ENCODE data around the gene CDH3.
A peak's percentile ranks its signal among the peaks of the same experiment; 100 is the strongest.

Gene CDH3

GRCh38 chr16:68737730-68738629 is 92.9 kb downstream of the CDH3 start:
- TF ChIP-seq, protein P1, sequence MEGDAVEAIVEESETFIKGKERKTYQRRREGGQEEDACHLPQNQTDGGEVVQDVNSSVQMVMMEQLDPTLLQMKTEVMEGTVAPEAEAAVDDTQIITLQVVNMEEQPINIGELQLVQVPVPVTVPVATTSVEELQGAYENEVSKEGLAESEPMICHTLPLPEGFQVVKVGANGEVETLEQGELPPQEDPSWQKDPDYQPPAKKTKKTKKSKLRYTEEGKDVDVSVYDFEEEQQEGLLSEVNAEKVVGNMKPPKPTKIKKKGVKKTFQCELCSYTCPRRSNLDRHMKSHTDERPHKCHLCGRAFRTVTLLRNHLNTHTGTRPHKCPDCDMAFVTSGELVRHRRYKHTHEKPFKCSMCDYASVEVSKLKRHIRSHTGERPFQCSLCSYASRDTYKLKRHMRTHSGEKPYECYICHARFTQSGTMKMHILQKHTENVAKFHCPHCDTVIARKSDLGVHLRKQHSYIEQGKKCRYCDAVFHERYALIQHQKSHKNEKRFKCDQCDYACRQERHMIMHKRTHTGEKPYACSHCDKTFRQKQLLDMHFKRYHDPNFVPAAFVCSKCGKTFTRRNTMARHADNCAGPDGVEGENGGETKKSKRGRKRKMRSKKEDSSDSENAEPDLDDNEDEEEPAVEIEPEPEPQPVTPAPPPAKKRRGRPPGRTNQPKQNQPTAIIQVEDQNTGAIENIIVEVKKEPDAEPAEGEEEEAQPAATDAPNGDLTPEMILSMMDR (IDR thresholded peaks at IDR 0.05; ENCODE audit: low read depth, low read length), result no peak
- no peak overlapping the region for H3K4me3 ChIP-seq (replicated peaks in 1 of 2; ENCODE audit: low read depth in 2 of 2, low read length in 2 of 2)
- no peak for DNase-seq (ENCODE audit: low read depth in 2 of 2)

DNA sequence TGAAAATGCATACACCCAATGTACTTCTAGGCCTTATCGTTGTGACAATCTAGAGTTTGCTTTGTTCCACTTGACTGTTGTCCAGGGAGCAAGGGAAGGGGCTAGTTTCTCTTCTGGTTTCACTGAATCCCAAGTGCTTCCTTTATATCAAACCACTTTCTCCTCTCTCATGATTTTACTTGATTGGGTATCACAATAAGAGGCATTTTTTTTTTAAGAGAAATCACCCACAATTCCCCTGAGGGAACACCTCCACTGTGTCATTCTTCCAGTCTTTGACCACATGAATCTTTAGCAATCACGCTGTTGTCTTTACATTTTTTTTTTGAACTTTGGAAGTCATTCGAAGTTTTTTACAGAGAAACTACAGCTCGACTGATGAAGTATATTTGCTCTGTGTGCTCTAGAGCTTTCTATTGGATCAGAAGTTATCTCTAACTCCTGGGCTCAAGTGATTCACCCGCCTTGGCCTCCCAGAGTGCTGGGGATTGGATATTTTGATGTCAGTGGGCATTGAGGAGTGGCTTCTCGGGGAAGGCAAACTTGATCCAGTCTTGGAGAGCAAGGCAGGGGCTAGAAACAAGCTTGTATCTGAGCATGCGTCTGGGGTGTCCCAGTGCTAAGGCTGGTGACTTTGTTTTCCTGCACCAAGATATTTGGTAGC is 95.0 kb downstream of the CDH3 start:
- peak in 1 of 2 donors; percentile 61 for DNase-seq (ENCODE audit: low read depth in 2 of 2)
- no peak overlapping the region for H3K4me3 ChIP-seq (replicated peaks in 1 of 2; ENCODE audit: low read depth in 2 of 2, low read length in 2 of 2)
- TF ChIP-seq, protein P1 (IDR thresholded peaks at IDR 0.05; ENCODE audit: low read depth, low read length), result no peak

- H3K4me3 ChIP-seq (replicated peaks in 1 of 2; ENCODE audit: low read depth in 2 of 2, low read length in 2 of 2), result no peak overlapping the region
- TF ChIP-seq, protein P1 (IDR thresholded peaks at IDR 0.05; ENCODE audit: low read depth, low read length), result no peak
- no peak for DNase-seq (ENCODE audit: low read depth in 2 of 2)
Measured at GRCh38 chr16:68740628-68741346, 95.7 kb downstream of the CDH3 start.

- TF ChIP-seq, protein P1 (IDR thresholded peaks at IDR 0.05; ENCODE audit: low read depth, low read length), result no peak
- H3K4me3 ChIP-seq (replicated peaks in 1 of 2; ENCODE audit: low read depth in 2 of 2, low read length in 2 of 2), result no peak overlapping the region
- no peak for DNase-seq (ENCODE audit: low read depth in 2 of 2)
Measured at GRCh38 chr16:68743664-68744063, 98.6 kb downstream of the CDH3 start.

- TF ChIP-seq, protein P1 (IDR thresholded peaks at IDR 0.05; ENCODE audit: low read depth, low read length), result no peak
- no peak overlapping the region for H3K4me3 ChIP-seq (replicated peaks in 1 of 2; ENCODE audit: low read depth in 2 of 2, low read length in 2 of 2)
- peak in 1 of 2 donors; percentile 42 for DNase-seq (ENCODE audit: low read depth in 2 of 2)
Measured at GRCh38 chr16:68744744-68745280, 99.7 kb downstream of the CDH3 start.

- no peak for DNase-seq (ENCODE audit: low read depth in 2 of 2)
- TF ChIP-seq, protein P1 (IDR thresholded peaks at IDR 0.05; ENCODE audit: low read depth, low read length), result no peak
- H3K4me3 ChIP-seq (replicated peaks in 1 of 2; ENCODE audit: low read depth in 2 of 2, low read length in 2 of 2), result no peak overlapping the region
Measured at GRCh38 chr16:68746951-68747350, 101.8 kb downstream of the CDH3 start.
